ENCODE measurements around the gene PRKCD. TPM values are rescaled to one million over a fixed set of nuclear protein-coding genes. Genes with fewer than 3 reads are reported as not detected.

Gene PRKCD
- total and polyA plus RNA-seq, 9 of the 15 experiments (the other 6 are each of a cell fraction or from before 2014, with no cell fraction given), result 2.5 to 19.5 (median 6.1) TPM

GRCh38 chr3:53156368-53156834, 4.6 kb upstream of the PRKCD start:
- Histone ChIP-seq H3K9me3 (replicated peaks; ENCODE audit: control insufficient read depth, insufficient read depth, low read depth, low read length) (no peaks in the 10 kb centered on the region), H3K4me1 (replicated peaks in 1 of 2; ENCODE audit: control insufficient read depth in 2 of 2, insufficient read depth in 2 of 2, low read length in 2 of 2) (peaks cover 0 to 25% of the 10 kb centered on the region in 2 experiments; a peak in 3 of 5 replicates), H2AFZ (ENCODE audit: low read depth, low read length) (no peak overlapping the region), H3K27ac (ENCODE audit: extremely low read depth, low read depth, low read length) (no peak overlapping the region), H4K20me1 (replicated peaks; ENCODE audit: control insufficient read depth, insufficient read depth, low read length) (no peaks in the 10 kb centered on the region; the same call in 1 of the 2 replicates), H3K79me2 (ENCODE audit: control insufficient read depth, insufficient read depth, low read length) (peaks cover 1% of the 10 kb centered on the region; the same call in 1 of the 3 replicates), H3K27me3 (ENCODE audit: control insufficient read depth in 2 of 2, insufficient read depth in 2 of 2, low read length in 2 of 2) (peaks cover 0 to 17% of the 10 kb centered on the region in 2 experiments; a peak in 2 of 5 replicates), H3K9ac (ENCODE audit: insufficient read depth in 1 of 2, low read depth in 2 of 2, low read length in 2 of 2) (peak overlapping the region in 1 of 2 experiments; percentile 45; a peak in 2 of 4 replicates), H3K36me3 (ENCODE audit: control insufficient read depth, insufficient read depth, low read length) (no peaks in the 10 kb centered on the region), H3K4me2 (ENCODE audit: insufficient read depth, low read length) (no peak overlapping the region), H3K9me1 (ENCODE audit: control insufficient read depth, insufficient read depth, low read length) (no peaks in the 10 kb centered on the region), H3K4me3 (no peak overlapping the region)
- 7% methylated on average over 19 of the region's 36 CpGs for WGBS (ENCODE audit: insufficient coverage, low coverage, missing lambda C conversion rate)
- intact Hi-C loops (cut with micrococcal nuclease), result no loop called here
- no peak for FAIRE-seq
- peak in 2 of 4 experiments; percentile 60 for DNase-seq (ENCODE audit: extremely low read depth in 1 of 4, low spot score in 3 of 4)
- in situ Hi-C loops (cut with MboI), result no loop called here
- BruUV-seq (replicated peaks), result no TSS peak
- CTCF ChIA-PET (ENCODE audit: low intra/inter-chr PET ratio), result no interaction called here
- ATAC-seq, result no peak
- POLR2A ChIA-PET, result interaction anchor here (0.6 kb wide), 1 partner anchor 530 kb away, joined by 3 read pairs; no protein-coding TSS in a partner anchor
- TF ChIP-seq SAFB2 (IDR thresholded peaks at IDR 0.05; ENCODE audit: borderline replicate concordance, low read depth, low read length, severe bottlenecking) (no peak), SMAD4 (CRISPR knock-in tag; conservative IDR thresholded peaks at IDR 0.05) (no peak), CTCF (IDR thresholded peaks at IDR 0.05 in 2 of 3, conservative IDR thresholded peaks at IDR 0.05 in 1 of 3; ENCODE audit: insufficient read depth in 2 of 3, low read depth in 1 of 3, low read length in 3 of 3) (no peak), MITF (IDR thresholded peaks at IDR 0.05) (no peak), NELFE (IDR thresholded peaks at IDR 0.05; ENCODE audit: insufficient read depth, insufficient read length) (no peak), ZFX (CRISPR knock-in tag; IDR thresholded peaks at IDR 0.05) (no peak), TAF9B (IDR thresholded peaks at IDR 0.05; ENCODE audit: partially characterized antibody) (no peak), ZNF445 (CRISPR knock-in tag; IDR thresholded peaks at IDR 0.05; ENCODE audit: low read depth) (no peak), GTF2B (IDR thresholded peaks at IDR 0.05; ENCODE audit: extremely low read depth, insufficient read length) (no peak), FOS (IDR thresholded peaks at IDR 0.05; ENCODE audit: extremely low read depth, insufficient read length) (no peak), HDAC3 (IDR thresholded peaks at IDR 0.05; ENCODE audit: borderline replicate concordance, partially characterized antibody) (no peak), MCM5 (IDR thresholded peaks at IDR 0.05; ENCODE audit: low read depth) (no peak), BDP1 (IDR thresholded peaks at IDR 0.05; ENCODE audit: insufficient read depth, insufficient read length) (no peak), TRIM24 (IDR thresholded peaks at IDR 0.05) (no peak), CEBPZ (IDR thresholded peaks at IDR 0.05; ENCODE audit: borderline replicate concordance, low read depth, low read length) (no peak), SMARCC2 (IDR thresholded peaks at IDR 0.05; ENCODE audit: low read depth) (no peak)
